Keratinocyte (primary cell): Measurements from ENCODE around the gene CLEC18A.

Experiments
- CTCF ChIP-seq, 3 experiments: IDR thresholded peaks in 1 of 3; conservative IDR thresholded peaks in 1 of 3; optimal IDR thresholded peaks in 1 of 3; 2 replicates in 2 of 3; 3 replicates in 1 of 3; pipeline versions ENCODE3 to v1.5.1; 2011; ENCODE audit warnings: low read length in 3 of 3, mild to moderate bottlenecking in 3 of 3, moderate library complexity in 2 of 3, control low read depth in 1 of 3, inconsistent platforms in 1 of 3; ENCODE audit not compliant: insufficient read depth in 2 of 3; ENCODE audit errors: extremely low read depth in 1 of 3
- EZH2 ChIP-seq: IDR thresholded peaks from one replicate; pipeline ENCODE4 v1.6.1; 2012; ENCODE audit warnings: inconsistent platforms, mild to moderate bottlenecking, low read length, moderate library complexity

GRCh38 chr16:69940676-69941075 lies 10.5 kb upstream of the CLEC18A start:
- no peak for TF ChIP-seq EZH2
- no peak for TF ChIP-seq CTCF (optimal IDR thresholded peaks at IDR 0.05 in 1 of 3, IDR thresholded peaks at IDR 0.05 in 1 of 3, conservative IDR thresholded peaks at IDR 0.05 in 1 of 3; ENCODE audit: extremely low read depth in 1 of 3, insufficient read depth in 2 of 3, low read length in 3 of 3)
